Bronchial epithelial cell (primary cell): ENCODE results near the gene KRTAP4-7. TPM values are rescaled to one million over a fixed set of nuclear protein-coding genes. Genes with fewer than 3 reads are reported as not detected.
A peak's percentile ranks its signal among the peaks of the same experiment; 100 is the strongest.
"Not testable (repeated sequence)": the region's sequence is repeated elsewhere in the genome, so short reads cannot be mapped to it uniquely, and the experiment has no call there.

Experiments used
- DNase-seq: peaks from one replicate; pipeline ENCODE4 v3.0.0-alpha.2; 2010; ENCODE audit warnings: low read depth
- FAIRE-seq: peaks from 2 replicates; lab custom pipeline; 2011; peaks lifted over from hg19 to GRCh38; lab: Jason Lieb, UNC
- H3K27me3 ChIP-seq: 2 replicates; pipeline ENCODE4 v1.5.1; 2011; ENCODE audit warnings: low read length; ENCODE audit not compliant: control insufficient read depth, insufficient read depth
- H3K36me3 ChIP-seq: 2 replicates; pipeline ENCODE4 v1.5.1; 2011; ENCODE audit warnings: low read length; ENCODE audit not compliant: control insufficient read depth, insufficient read depth
- H3K4me3 ChIP-seq: 2 replicates; pipeline ENCODE4 v1.5.1; 2011; ENCODE audit warnings: mild to moderate bottlenecking, low read depth, low read length, control low read depth
- total RNA-seq: library from RNA; depleted of rRNA; stranded (reverse); fragments of >200 nt; gene quantifications from 2 replicates; pipeline ENCODE4 v1.2.1, GENCODE V29; 2014
- TF ChIP-seq, protein P1 (sequence below): IDR thresholded peaks from 2 replicates; pipeline ENCODE4 v1.5.1; 2011; ENCODE audit warnings: mild to moderate bottlenecking, moderate library complexity, low read length, control low read depth, inconsistent platforms; ENCODE audit not compliant: insufficient read depth, severe bottlenecking

Gene KRTAP4-7
- total RNA-seq, 1 donor from 2014 or later: not detected

DNA sequence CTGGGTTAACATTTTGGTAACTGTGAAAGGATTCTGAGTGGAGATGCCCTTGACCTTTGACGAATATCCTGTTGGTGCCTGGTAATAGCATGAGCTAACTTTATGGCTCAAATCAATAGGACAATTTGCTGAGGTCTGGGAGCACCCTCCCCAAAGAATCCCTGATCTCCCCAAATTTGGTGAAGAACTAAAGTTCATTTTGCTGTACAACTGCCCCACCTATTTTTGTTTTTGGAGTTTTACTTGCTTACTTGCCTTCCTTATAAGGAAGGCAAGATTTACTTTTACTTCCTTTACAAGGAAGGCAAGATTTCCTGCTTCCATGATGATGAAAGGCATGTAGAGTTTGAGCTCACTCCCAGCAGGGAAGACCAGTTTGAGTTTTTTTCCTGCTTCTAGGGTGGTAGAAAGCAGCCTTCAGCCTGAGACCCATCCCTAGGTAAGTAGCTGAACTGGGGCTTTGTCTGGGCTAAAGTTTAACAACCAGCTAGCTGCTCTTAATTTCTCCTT, 24.0 kb downstream of the KRTAP4-7 start:
- no peaks in the 10 kb centered on the region for H3K36me3 ChIP-seq

GRCh38 chr17:41108728-41109386, 24.9 kb downstream of the KRTAP4-7 start:
- not testable (repeated sequence) for H3K36me3 ChIP-seq, FAIRE-seq, H3K4me3 ChIP-seq, DNase-seq, H3K27me3 ChIP-seq

More for the DNA sequence above, 24.0 kb downstream of the KRTAP4-7 start:
- TF ChIP-seq, protein P1, sequence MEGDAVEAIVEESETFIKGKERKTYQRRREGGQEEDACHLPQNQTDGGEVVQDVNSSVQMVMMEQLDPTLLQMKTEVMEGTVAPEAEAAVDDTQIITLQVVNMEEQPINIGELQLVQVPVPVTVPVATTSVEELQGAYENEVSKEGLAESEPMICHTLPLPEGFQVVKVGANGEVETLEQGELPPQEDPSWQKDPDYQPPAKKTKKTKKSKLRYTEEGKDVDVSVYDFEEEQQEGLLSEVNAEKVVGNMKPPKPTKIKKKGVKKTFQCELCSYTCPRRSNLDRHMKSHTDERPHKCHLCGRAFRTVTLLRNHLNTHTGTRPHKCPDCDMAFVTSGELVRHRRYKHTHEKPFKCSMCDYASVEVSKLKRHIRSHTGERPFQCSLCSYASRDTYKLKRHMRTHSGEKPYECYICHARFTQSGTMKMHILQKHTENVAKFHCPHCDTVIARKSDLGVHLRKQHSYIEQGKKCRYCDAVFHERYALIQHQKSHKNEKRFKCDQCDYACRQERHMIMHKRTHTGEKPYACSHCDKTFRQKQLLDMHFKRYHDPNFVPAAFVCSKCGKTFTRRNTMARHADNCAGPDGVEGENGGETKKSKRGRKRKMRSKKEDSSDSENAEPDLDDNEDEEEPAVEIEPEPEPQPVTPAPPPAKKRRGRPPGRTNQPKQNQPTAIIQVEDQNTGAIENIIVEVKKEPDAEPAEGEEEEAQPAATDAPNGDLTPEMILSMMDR: no peak
- FAIRE-seq (no peak), DNase-seq (peak; percentile 8)
- Histone ChIP-seq H3K27me3 (no peaks in the 10 kb centered on the region), H3K4me3 (no peak overlapping the region)

- no peaks in the 10 kb centered on the region for H3K27me3 ChIP-seq
- H3K36me3 ChIP-seq: no peaks in the 10 kb centered on the region
- FAIRE-seq (no peak), DNase-seq (no peak)
- no peak overlapping the region for H3K4me3 ChIP-seq
- TF ChIP-seq, protein P1: no peak
Measured at GRCh38 chr17:41111151-41111885, 27.4 kb downstream of the KRTAP4-7 start.

- TF ChIP-seq, protein P1: no peak
- H3K36me3 ChIP-seq: no peaks in the 10 kb centered on the region
- H3K4me3 ChIP-seq: no peak overlapping the region
- no peaks in the 10 kb centered on the region for H3K27me3 ChIP-seq
- FAIRE-seq (no peak), DNase-seq (no peak)
Measured at GRCh38 chr17:41116297-41116696, 32.3 kb downstream of the KRTAP4-7 start.

DNA sequence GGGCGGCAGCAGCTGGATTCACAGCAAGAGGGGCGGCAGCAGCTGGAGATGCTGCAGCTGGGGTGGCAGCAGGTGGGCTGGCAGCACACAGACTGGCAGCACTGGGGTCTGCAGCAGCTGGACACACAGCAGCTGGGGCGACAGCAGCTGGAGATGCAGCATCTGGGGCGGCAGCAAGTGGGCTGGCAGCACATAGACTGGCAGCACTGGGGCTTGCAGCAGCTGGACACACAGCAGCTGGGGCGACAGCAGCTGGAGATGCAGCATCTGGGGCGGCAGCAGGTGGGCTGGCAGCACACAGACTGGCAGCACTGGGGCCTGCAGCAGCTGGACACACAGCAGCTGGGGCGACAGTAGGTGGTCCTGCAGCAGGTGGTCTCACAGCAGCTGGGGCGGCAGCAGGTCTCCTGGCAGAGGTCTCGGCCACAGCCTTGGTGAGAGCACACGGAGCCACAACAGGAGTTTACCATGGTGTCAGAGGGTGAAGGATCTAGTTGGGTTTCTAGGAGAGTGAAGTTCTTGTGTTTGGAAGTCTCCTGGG, 34.0 kb downstream of the KRTAP4-7 start, which contains the start of gene KRTAP4-11:
TSS of gene KRTAP4-11 (minus strand) at position 528 of the 541 bp plus-strand sequence. CDS start at position 470, 58 bp downstream.
- DNase-seq, H3K27me3 ChIP-seq, H3K36me3 ChIP-seq, FAIRE-seq, H3K4me3 ChIP-seq: not testable (repeated sequence)

- H3K4me3 ChIP-seq: no peak overlapping the region
- TF ChIP-seq, protein P1: no peak
- DNase-seq (no peak), FAIRE-seq (no peak)
- H3K36me3 ChIP-seq: no peaks in the 10 kb centered on the region
- no peaks in the 10 kb centered on the region for H3K27me3 ChIP-seq
Measured at GRCh38 chr17:41118721-41119120, 34.8 kb downstream of the KRTAP4-7 start.

DNA sequence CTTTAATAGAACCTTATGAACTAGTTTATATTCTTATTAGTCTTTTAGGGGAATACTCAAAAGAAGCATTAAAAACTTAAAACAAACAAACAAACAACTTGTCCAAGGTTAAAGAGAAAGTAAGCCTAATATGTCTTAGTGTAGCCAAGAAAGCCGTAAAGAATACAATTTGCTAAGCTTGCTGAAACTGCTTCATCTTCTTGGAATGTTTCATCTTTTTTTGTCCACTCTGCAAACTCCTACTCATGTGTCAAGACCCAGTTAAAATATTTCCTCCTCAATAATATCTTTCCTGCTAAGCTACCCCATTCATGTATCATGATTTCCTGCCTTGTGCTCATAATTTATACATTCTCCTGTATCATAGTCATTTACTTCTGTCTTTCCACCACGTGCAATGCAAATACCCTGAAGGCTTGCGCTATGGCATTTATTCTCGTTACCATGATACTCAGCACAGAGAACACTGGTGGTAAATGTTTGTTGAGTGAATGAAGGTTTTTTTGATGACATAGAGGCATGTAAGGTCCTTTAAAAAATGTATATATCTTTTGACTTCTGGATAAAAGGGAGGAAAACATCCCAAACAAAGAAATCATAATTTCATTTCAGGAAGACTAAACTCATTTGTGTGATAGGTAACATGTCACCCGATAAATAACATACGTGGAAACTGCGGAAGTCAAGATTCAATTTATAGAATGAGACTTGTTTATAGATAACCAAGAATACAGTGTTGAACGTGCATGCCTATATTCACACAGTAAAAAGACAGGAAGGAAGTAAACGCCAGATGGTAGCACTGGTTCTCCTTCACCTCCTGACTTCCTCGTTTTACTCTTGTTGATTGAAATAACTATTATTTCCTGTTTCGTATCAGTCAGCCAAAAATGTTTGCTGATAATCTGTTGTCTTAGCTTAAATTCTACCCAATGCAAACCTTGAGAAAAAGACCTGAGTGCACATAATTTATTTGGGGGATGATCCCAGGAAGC, 36.0 kb downstream of the KRTAP4-7 start:
- FAIRE-seq (peak; percentile 40), DNase-seq (peak; percentile 49)
- not testable (repeated sequence) for H3K36me3 ChIP-seq, H3K27me3 ChIP-seq, H3K4me3 ChIP-seq
